Keratinocyte (primary cell): ENCODE results near the gene SMPD3.

Source experiments
- EZH2 ChIP-seq: IDR thresholded peaks from one replicate; pipeline ENCODE4 v1.6.1; 2012; ENCODE audit warnings: inconsistent platforms, mild to moderate bottlenecking, low read length, moderate library complexity
- TF ChIP-seq, protein P1 (sequence below), 3 experiments: IDR thresholded peaks in 1 of 3; conservative IDR thresholded peaks in 1 of 3; optimal IDR thresholded peaks in 1 of 3; 2 replicates in 2 of 3; 3 replicates in 1 of 3; pipeline versions ENCODE3 to v1.5.1; 2011; ENCODE audit warnings: low read length in 3 of 3, mild to moderate bottlenecking in 3 of 3, moderate library complexity in 2 of 3, control low read depth in 1 of 3, inconsistent platforms in 1 of 3; ENCODE audit not compliant: insufficient read depth in 2 of 3; ENCODE audit errors: extremely low read depth in 1 of 3

DNA sequence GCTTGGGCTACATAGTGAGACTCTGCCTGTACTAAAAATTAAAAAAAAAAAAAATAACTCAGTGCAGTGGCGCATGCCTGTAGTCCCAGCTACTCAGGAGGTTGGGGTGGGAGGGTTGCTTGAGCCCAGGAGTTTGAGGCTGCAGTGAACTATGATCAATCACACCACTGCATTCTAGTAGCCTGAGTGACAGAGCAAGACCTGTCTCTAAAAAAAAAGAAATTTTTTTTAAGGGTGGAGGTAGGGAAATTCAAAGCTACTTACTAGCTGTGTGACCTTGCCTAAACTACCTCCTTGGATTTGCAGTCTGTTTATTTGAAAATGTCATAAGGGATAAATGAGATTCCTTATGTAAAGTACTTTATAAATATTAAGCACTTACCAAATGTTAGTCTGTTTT lies 3.4 kb upstream of the SMPD3 start:
- TF ChIP-seq EZH2, result no peak
- TF ChIP-seq, protein P1, sequence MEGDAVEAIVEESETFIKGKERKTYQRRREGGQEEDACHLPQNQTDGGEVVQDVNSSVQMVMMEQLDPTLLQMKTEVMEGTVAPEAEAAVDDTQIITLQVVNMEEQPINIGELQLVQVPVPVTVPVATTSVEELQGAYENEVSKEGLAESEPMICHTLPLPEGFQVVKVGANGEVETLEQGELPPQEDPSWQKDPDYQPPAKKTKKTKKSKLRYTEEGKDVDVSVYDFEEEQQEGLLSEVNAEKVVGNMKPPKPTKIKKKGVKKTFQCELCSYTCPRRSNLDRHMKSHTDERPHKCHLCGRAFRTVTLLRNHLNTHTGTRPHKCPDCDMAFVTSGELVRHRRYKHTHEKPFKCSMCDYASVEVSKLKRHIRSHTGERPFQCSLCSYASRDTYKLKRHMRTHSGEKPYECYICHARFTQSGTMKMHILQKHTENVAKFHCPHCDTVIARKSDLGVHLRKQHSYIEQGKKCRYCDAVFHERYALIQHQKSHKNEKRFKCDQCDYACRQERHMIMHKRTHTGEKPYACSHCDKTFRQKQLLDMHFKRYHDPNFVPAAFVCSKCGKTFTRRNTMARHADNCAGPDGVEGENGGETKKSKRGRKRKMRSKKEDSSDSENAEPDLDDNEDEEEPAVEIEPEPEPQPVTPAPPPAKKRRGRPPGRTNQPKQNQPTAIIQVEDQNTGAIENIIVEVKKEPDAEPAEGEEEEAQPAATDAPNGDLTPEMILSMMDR (optimal IDR thresholded peaks at IDR 0.05 in 1 of 3, IDR thresholded peaks at IDR 0.05 in 1 of 3, conservative IDR thresholded peaks at IDR 0.05 in 1 of 3; ENCODE audit: extremely low read depth in 1 of 3, insufficient read depth in 2 of 3, low read length in 3 of 3), result no peak
